HL-60 (cell line): Measurements from ENCODE around the gene USF2.
"Not testable (repeated sequence)": the region's sequence is repeated elsewhere in the genome, so short reads cannot be mapped to it uniquely, and the experiment has no call there.

ENCODE experiments used
- CTCF ChIP-seq: IDR thresholded peaks from one replicate; pipeline ENCODE4 v1.5.1; 2011; ENCODE audit warnings: low read length, control low read depth, inconsistent platforms; ENCODE audit not compliant: insufficient read depth
- POLR2AphosphoS5 ChIP-seq: IDR thresholded peaks from 2 replicates; pipeline ENCODE4 v1.6.1; 2012; ENCODE audit warnings: low read depth
- REST ChIP-seq: IDR thresholded peaks from 2 replicates; pipeline ENCODE4 v1.6.1; 2012; ENCODE audit warnings: low read depth; ENCODE audit not compliant: insufficient replicate concordance

- TF ChIP-seq CTCF, POLR2AphosphoS5, REST: not testable (repeated sequence)
Measured at GRCh38 chr19:35220973-35221590, 47.7 kb upstream of the USF2 start.
